T-helper 2 cell (primary cell): ENCODE measurements around the gene NCKIPSD.
"Not testable (repeated sequence)": the region's sequence is repeated elsewhere in the genome, so short reads cannot be mapped to it uniquely, and the experiment has no call there.

Experiments
- DNase-seq, 5 experiments: peaks; one replicate each; pipeline versions ENCODE4 v3.0.0 to v3.0.0-alpha.2; 2012 to 2022
- total RNA-seq, 2 donors: gene quantifications; one replicate each; lab custom pipeline; 2026; lab: John Stamatoyannopoulos, UW

Gene NCKIPSD
- 12.2 to 15.6 reads per million in 2 donors for total RNA-seq

DNA sequence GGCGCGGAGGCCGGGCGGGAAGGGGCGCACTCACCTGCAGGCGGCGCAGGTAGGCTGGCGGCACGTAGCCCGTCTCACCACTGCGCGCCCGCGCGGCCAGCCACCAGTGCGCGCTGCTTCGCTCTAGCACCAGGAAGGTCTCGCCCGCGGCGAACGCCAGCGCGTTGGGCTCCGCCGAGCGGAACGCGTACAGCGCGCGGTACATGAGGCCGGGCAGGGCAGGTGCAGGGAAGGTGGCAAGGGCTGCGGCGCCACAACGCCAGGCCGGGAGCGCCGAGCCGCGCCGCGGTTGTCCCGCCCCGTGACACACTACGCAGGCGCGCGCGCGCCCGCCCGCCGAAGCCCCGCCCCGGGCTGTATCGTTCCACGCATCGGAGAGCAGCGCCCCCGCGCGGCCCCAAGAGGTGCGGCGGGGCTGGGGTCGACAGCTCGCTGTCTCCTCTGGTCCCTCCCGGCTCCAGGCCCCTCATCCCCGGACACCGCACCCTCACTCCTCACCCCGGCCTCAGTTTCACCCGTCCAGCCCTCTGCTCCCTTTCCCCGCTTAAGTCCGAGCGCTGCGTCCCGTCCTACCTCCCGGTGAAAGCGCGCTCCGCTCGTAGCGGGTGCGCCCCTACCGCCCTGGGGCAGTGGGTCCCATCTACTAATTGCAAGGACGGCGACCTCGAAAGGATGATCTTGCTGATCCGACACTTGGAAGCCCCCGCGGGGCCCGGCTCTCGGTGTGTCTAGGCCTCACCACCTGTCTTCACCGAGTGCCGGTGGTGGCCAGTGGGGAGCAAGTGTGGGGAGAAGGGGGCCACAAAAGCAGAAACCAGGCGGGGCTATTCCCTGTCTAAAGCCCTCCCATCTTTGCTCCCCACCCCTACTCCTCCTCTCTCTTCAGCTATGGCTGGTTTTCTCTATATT lies at the start of gene NCKIPSD:
Gene NCKIPSD (minus strand): TSS at position 313 of the 909 bp plus-strand sequence. CDS start 108 bp downstream, at position 205.
- DNase-seq, result peak; percentile 81 to 89 (median 87)

DNA sequence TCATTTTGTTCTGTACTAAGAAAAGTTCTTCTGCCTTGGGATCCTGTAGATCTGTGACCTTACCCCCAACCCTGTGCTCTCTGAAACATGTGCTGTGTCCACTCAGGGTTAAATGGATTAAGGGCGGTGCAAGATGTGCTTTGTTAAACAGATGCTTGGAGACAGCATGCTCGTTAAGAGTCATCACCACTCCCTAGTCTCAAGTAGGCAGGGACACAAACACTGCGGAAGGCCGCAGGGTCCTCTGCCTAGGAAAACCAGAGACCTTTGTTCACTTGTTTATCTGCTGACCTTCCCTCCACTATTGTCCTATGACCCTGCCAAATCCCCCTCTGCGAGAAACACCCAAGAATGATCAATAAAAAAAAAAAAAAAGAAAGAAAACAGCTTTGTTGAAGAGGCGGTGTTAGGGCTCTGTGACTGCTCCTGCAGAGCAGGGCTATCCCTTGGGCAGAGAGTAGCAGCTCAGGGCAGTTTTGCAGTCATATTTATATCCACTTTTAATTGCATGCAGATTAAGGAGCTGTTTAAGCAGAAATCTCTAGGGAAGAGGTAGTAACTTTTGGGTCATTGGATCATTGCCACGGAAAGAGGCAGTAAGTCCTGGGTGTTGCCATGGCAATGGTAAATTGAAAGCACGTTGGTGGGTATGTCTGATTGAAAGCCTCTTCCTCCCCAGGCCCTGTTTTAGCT lies 49.5 kb upstream of the NCKIPSD start:
- not testable (repeated sequence) for DNase-seq

DNA sequence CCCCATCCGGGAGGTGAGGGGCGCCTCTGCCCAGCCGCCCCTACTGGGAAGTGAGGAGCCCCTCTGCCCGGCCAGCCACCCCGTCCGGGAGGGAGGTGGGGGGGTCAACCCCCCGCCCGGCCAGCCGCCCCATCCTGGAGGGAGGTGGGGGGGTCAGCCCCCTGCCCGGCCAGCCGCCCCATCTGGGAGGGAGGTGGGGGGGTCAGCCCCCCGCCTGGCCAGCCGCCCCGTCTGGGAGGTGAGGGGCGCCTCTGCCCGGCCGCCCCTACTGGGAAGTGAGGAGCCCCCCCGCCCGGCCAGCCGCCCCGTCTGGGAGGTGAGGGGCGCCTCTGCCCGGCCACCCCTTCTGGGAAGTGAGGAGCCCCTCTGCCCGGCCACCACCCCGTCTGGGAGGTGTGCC lies 48.8 kb upstream of the NCKIPSD start:
- not testable (repeated sequence) for DNase-seq

DNA sequence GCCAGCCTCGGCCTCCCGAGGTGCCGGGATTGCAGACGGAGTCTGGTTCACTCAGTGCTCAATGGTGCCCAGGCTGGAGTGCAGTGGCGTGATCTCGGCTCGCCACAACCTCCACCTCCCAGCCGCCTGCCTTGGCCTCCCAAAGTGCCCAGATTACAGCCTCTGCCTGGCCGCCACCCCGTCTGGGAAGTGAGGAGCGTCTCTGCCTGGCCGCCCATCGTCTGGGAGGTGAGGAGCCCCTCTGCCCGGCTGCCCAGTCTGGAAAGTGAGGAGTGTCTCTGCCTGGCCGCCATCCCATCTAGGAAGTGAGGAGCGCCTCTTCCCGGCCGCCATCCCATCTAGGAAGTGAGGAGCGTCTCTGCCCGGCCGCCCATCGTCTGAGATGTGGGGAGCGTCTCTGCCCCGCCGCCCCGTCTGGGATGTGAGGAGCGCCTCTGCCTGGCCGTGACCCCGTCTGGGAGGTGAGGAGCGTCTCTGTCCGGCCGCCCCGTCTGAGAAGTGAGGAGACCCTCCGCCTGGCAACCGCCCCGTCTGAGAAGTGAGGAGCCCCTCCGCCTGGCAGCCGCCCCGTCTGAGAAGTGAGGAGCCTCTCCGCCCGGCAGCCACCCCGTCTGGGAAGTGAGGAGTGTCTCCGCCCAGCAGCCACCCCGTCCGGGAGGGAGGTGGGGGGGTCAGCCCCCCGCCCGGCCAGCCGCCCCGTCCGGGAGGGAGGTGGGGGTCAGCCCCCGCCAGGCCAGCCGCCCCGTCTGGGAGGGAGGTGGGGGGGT lies 48.2 kb upstream of the NCKIPSD start:
- not testable (repeated sequence) for DNase-seq

DNA sequence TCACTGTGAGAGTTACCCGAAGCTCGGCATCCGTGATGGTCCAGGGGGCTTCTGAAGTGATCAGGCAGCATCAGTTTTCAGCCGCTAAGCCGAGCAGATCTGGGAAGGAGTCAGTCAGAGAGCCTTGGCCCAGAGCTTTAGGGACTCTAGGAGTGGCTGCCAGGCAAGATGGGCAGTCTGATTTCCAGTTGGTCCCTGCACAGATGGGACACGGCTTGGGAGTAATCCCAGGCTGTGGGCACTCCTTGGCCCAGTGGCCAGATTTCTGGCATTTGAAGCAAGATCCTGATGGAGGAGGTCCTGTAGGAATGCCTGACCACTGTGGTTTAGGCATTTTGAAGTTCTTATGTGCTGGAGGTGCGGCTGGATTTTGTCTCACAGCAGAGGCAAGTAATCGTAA lies 41.8 kb upstream of the NCKIPSD start:
- DNase-seq, result no peak

DNA sequence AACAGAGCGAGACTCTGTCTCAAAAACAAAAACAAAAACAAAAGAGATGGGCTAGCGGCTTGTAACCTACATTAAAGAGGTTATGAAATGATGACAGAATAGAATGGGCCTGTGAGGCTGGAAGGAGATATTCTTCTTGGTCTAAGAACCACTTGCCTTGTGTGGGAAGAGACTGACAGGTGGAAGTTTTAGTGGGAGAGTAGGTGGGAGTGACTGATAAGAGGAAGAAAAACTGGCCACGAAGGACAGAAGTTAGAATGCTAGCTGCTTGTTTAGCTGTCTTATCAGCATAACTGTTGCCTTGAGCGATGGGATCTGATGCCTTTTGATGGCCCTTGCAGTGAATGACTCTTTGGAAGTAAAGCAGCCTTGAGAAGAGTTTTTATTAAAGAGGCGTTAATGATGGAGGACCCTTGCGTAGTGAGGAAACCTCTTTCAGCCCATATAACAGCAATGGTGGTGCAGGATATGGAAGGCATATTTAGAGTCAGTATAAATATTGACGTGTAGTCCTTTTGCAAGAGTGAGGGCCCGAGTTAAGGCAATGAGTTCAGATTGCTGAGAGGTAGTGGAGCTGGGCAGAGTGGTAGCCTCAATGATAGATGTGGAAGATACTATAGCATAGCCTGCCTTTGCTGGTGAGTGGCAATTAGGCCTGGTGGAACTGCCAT lies 39.6 kb upstream of the NCKIPSD start:
- DNase-seq, result not testable (repeated sequence)

DNA sequence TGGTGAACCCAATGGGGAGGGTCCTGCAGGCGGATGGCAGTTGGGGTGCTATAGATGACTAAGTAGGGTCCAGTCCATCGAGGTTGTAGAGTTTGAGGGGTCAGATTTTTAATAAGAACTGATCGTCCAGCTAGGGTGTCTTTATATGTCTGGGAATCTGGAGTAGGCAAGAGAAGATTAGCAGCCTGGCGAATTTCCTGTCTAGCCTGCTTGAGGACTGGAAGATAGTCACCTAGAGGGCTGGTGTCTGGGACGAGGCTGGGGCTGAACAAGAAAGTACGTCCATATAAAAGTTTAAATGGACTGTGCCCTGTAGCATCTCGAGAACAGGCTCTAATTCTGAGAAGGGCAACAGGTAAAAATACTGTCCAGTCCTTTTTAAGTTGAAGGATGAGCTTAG lies 38.0 kb upstream of the NCKIPSD start:
- DNase-seq, result no peak

DNA sequence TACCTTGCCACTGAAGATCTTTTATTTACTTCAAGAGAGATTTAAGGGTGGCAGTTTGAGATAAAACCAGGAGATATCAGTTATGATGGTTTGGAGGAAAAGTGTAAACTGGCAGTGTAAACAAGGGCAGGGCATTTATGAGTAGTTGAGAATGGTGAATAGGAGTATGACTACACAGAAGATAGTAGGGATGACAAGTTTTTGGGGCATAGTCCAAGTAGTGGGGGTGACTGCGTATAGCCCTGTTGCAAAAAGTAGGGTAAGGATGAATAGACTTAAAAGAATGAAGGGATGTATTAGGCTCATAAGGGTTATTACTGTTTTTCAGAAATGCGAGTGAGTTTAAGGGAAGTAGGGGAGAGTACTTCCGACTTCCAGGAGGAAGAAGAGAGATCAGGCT lies 37.6 kb upstream of the NCKIPSD start:
- not testable (repeated sequence) for DNase-seq

DNA sequence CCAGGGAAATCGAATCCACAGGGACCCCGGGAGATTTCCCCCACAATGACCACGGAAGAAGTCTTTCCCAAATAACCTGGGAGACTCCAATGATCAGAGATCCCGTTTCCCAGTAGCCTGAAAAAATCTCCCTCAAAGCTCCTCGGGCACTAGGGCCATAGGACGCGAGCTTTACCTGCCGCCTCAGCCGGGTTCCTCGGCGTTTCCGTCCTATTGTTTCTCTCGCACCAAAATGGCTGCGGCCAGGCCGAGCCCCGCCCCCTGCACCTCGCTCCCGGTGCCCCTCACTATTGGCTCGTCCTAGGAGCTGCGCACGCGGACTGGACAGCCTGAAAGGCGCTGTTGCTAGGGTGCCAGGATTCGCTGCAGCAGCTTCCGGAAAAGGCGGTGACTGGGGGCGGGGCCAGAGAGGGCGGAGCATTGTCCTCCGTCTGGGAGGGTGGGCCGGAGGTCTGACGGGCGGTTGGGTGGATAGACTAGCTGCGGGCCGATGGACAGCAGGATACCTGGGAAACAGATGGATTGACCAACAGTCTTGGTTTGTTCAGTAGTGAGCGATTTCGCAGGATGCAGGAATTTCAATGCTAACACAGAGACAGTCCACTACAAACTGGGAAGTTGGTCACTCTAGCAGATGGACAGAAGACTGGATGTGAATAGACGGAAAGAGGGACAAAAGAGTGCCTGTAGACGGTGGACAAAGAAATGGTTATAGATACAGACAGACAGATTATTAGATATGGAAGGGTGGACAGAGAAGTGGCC lies 31.4 kb upstream of the NCKIPSD start, which contains the start of gene IP6K2:
Gene IP6K2 (minus strand): TSS at position 240 of the 765 bp plus-strand sequence. CDS start 21,930 bp downstream, outside the sequence.
- peak; percentile 95 to 99 (median 98) for DNase-seq

DNA sequence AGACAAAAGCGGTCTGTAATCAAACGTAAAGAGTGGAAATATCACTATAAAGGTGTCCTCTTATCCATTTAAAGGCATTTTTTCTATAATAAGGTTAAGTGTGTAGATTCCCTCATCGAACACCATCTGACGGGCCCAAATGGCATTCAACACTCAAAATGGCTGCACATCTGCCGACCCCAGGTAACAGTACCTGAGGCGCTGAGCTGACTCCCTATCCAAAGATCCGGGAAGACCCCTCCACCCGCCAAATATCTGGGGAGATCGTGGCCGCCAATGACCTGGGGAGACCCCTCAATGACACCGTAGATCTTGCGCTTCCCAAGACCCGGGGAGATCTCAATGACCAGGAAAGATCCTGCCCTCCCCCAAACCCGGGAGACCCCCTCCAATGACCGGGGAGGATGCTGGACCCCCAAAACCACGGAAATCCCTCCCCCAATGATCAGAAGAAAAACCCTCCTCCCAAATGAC lies 30.8 kb upstream of the NCKIPSD start:
- peak in 4 of 5 experiments; percentile 2 to 64 (median 9) for DNase-seq

DNA sequence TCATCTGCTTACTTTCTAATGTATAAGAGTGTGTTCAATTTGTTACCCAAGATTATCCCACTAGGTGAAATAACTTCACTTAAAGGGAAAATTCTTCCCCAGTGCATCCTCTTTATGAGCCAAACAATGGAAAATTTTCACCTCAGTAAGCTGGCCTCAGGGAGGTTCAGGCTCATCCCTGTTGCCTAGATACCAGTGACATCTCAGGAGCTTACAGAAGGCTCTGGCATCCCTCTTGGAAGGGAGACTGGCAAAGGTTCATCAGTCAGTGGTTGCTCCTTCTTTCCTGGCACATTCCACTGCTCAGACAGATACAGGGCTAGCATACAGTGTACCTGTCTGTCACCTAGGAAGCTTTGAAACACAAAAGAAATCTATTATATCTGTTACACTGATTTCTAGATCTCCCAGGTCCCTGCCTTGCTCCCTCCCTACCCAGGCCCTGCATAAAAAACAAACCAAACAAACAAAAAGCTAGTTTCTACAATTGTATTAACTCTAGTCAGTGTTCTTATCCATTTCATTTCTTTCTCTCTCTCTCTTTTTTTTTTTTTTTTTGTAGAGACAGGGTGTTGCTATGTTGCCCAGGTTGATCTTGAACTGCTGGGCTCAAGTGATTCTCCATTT lies 29.6 kb upstream of the NCKIPSD start:
- DNase-seq, result no peak

DNA sequence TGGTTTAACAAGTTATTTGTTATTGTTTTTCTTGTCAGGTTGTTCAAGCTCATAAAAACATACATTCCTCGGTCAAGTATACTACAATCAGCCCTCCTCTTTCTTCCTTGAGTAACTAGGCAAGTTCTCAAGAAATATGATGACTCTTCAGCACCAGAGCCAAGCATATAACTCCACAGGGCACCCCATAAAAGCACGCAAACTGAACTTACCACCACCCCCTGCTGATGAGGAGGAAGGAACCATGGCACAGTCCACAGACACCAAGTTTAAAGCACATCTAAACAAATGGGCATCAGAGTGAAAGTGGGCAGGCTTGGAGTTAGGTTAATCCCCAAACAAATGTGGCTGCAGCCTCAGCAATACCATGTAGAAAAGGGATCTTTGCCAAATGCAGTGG lies 26.0 kb upstream of the NCKIPSD start:
- no peak for DNase-seq

DNA sequence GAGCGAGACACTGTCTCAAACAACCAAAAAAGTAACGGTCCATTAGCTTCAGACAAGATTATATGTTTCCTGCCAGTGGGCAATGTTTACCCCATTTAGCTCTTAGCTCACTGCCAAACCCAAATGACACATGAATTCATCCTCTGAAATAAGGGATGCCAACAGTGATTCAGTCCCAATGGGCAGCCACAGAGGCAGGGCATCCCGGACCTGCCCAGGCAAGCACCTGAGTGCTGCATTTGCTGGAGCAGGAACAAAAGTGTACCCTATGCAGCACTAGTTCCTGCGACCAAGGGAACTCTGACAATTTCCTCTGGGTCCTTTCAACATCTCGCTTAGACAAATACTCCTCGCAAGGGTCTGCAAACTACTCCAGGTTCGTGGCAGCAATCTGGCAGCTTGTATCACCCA lies 23.3 kb upstream of the NCKIPSD start:
- DNase-seq, result no peak

DNA sequence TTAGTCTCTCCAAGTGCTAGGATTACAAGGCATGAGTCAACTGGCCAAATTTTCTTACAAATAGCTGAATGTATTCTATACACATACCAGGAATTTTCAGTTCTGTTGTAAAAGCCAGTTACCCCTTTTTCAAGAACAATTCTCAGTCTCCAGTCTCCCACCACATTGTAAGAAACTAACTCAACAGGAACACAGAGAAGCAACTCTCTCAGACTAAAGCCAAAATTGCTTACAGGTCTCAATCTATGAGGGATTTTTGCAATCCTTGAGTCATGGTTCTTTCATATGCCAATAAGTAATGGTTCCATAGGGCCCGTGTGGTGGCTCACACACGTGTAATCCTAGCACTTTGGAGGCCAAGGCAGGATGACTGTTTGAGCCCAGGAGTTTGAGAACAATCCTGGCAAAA lies 22.8 kb upstream of the NCKIPSD start:
- DNase-seq, result no peak

DNA sequence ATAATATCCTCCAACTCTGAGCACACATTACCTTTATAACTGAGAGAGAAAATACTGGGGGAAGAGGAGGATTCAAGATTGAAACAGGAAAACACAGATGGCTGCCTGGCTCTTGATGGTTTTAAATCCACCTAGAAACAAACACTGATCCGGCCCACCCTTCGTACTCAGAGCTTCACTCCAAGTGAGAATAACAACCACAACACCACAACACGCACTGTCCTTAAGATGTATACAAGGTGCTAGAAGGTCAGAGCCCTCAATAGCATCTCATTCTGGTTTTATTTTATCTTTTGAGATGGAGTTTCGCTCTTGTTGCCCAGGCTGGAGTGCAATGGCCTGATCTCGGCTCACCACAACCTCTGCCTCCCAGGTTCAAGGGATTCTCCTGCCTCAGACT lies 21.4 kb upstream of the NCKIPSD start:
- no peak for DNase-seq

DNA sequence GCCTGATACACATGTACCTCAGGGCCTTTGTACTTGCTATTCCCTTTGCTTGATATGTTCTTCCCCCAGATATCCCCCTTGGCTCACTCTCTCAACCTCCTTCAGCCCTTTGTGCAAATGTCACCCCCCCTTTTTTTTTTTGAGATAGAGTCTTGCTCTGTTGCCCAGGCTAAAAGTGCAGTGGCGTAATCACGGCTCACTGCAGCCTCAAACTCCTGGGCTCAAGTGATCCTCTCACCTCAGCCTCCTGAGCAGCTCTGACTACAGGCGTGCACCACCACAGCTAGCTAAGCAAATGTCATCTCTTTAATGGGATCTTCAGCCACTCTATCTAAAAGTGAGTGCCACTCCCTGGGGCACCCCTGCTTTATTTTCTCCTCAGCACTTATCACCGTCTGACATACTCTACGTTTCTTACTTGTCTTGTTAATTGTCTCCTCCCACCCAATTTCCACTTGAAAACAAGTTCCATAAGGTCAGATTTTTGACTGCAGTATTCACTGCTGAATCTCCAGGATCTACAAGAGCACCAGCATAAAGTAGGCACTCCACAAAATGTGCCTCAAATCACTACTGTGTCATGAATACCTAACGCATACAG lies 16.7 kb upstream of the NCKIPSD start:
- DNase-seq, result no peak

DNA sequence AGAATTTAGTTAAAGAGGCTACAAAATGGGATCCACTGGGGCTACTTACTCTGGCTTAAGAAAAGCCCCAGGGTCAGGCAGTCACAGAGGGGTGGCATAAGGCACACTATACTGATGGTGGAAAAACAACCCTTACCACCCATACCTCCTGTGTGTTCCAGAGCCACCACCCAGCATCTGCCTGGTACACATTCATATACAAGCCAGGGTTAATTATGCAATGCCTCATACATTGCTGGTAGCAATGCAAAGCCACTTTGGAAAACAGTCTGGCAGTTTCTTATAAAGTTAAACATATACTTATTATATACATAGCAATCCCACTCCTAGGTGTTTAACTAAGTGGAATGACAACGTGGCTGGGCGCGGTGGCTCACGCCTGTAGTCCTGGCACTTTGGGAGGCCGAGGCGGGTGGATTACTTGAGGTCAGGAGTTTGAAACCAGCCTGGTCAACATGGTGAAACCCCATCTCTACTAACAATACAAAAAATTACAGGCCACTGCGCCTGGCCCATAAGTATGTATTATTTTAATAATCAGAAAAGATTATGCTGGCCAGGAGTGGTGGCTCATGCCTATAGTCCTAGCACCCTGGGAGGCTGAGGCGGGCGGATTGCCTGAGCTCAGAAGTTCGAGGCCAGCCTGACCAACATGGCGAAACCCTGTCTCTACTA lies 15.2 kb upstream of the NCKIPSD start:
- no peak for DNase-seq

DNA sequence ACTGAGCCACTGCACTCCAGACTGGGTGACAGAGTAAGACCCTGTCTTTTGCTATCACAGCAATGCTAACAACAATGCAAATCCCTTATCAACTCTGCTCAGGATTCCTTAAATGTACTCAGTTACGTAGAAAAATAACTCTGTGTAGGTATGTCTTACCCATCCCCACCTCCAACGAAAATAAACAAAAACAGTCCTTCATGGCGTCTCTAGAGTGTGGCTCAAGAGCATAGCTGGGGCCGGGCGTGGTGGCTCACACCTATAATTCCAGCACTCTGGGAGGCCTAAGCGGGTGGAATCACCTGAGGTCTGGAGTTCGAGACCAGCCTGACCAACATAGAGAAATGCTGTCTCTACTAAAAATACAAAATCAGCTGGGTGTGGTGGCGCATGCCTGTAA lies 13.2 kb upstream of the NCKIPSD start:
- no peak for DNase-seq

DNA sequence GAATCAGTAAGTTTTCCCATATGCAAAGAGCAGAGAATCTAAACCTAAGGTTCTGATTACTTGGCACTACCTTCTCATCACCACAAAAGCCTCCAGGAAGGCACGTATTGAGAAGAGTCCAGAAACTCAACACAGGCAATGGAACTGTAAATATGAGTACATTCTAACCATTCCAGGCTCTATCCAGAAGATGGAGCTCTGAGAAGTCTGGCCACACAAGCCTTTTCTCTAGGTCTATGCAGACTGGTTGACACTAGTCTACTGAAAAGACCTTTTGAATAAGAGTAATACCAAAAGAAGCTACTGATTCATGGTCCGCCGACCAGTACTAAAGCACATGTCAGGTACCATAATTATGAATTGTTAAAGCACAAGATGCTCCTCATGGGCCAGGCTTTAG lies 12.2 kb upstream of the NCKIPSD start:
- no peak for DNase-seq

DNA sequence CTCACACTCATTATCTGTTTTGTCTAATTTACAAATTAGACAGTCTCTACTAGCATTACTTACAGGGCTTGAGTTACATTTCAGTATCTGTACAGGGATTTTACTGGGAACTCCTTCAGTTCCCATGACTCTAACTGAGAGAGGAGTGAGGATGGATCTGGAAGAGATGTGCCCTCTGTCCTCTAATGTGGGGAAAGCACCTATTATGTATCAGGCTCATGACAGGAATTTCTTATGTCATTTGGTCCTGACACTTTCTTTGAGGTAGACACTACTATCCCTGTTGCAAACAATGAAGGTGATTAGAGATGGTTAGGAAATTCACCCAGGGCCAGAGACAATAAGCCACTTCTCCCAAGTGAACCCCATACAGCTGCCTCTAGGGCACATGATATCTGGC lies 10.9 kb upstream of the NCKIPSD start:
- DNase-seq, result no peak
